CD4-positive, alpha-beta memory T cell (primary cell): ENCODE results near the gene SORD. TPM values are rescaled to one million over a fixed set of nuclear protein-coding genes. Genes with fewer than 3 reads are reported as not detected.
A peak's percentile ranks its signal among the peaks of the same experiment; 100 is the strongest.

Experiments
- CTCF ChIA-PET: fragments of 350-600 bp; sonication (Branson Sonifier 250); formaldehyde crosslinking; loops from one replicate; lab custom pipeline; 2021; ENCODE audit warnings: inconsistent platforms; ENCODE audit not compliant: partially characterized antibody; lab: Charles Lee
- POLR2A ChIA-PET: fragments of 350-600 bp; sonication (Branson Sonifier 250); formaldehyde crosslinking; loops from one replicate; lab custom pipeline; 2021; ENCODE audit not compliant: partially characterized antibody; lab: Charles Lee
- DNase-seq, 5 donors: peaks; one replicate each; pipeline versions ENCODE4 v3.0.0 to v3.0.0-alpha.2; 2020 to 2022; ENCODE audit warnings: mixed read lengths in 1 of 5
- H3K27ac ChIP-seq: one replicate; pipeline ENCODE4 v1.7.0; 2013; ENCODE audit warnings: low read depth, low read length
- H3K27me3 ChIP-seq: 2 replicates; pipeline ENCODE4 v1.7.0; 2013; ENCODE audit warnings: mild to moderate bottlenecking, low read length, moderate library complexity; ENCODE audit not compliant: insufficient read depth
- H3K36me3 ChIP-seq: 2 replicates; pipeline ENCODE4 v1.7.0; 2013; ENCODE audit warnings: mild to moderate bottlenecking, low read length, moderate library complexity; ENCODE audit not compliant: insufficient read depth
- H3K4me1 ChIP-seq: 2 replicates; pipeline ENCODE4 v1.7.0; 2013; ENCODE audit warnings: mild to moderate bottlenecking, low read length, moderate library complexity; ENCODE audit not compliant: insufficient read depth
- H3K4me3 ChIP-seq, 2 donors: one replicate each; pipeline ENCODE4 v1.7.0; 2013; ENCODE audit warnings: low read length in 2 of 2, mild to moderate bottlenecking in 1 of 2
- H3K9me3 ChIP-seq, 2 donors: one replicate each; pipeline ENCODE4 v1.7.0; 2013; ENCODE audit warnings: low read length in 2 of 2, control low read depth in 1 of 2; ENCODE audit not compliant: control insufficient read depth in 1 of 2
- H3K27ac Mint-ChIP-seq, 7 donors: one replicate each; pipeline ENCODE4 v1.8.0; 2020 to 2021; ENCODE audit warnings: mixed read lengths in 7 of 7, mild to moderate bottlenecking in 6 of 7, inconsistent platforms in 3 of 7, moderate library complexity in 3 of 7
- H3K27me3 Mint-ChIP-seq, 2 donors: one replicate each; pipeline ENCODE4 v1.8.0; 2020 to 2021; ENCODE audit warnings: mixed read lengths in 2 of 2
- H3K36me3 Mint-ChIP-seq, 2 donors: one replicate each; pipeline ENCODE4 v1.8.0; 2020 to 2021; ENCODE audit warnings: mixed read lengths in 2 of 2, inconsistent platforms in 1 of 2, mild to moderate bottlenecking in 1 of 2
- H3K4me1 Mint-ChIP-seq, 4 donors: one replicate each; pipeline ENCODE4 v1.8.0; 2020 to 2021; ENCODE audit warnings: mixed read lengths in 4 of 4, mild to moderate bottlenecking in 1 of 4
- H3K4me3 Mint-ChIP-seq, 8 donors: one replicate each; pipeline ENCODE4 v1.8.0; 2020 to 2021; ENCODE audit warnings: mixed read lengths in 8 of 8, mild to moderate bottlenecking in 7 of 8, moderate library complexity in 6 of 8, inconsistent platforms in 3 of 8
- H3K9me3 Mint-ChIP-seq, 8 donors: one replicate each; pipeline ENCODE4 v1.8.0; 2020 to 2021; ENCODE audit warnings: mixed read lengths in 8 of 8, mild to moderate bottlenecking in 5 of 8, inconsistent platforms in 3 of 8, moderate library complexity in 1 of 8
- intact Hi-C: fragments of 100-400 bp; cut with micrococcal nuclease; formaldehyde crosslinking; loops from one replicate; pipeline ENCODE4 v1.15.1; 2023
- polyA plus RNA-seq, 2 donors: library from polyadenylated mRNA; unstranded; fragments of 300-500 nt; fragmentation: Illumina TruSeq; gene quantifications; one replicate each; pipeline ENCODE4 v1.2.3, GENCODE V29; 2021
- total RNA-seq, 2 experiments: library from RNA; stranded (reverse); gene quantifications; one replicate each; pipeline ENCODE4 v1.2.3, GENCODE V29; 2021

Gene SORD
- total and polyA plus RNA-seq, 4 experiments from 2014 or later = 4.2 to 7.0 (median 5.5) TPM

- intact Hi-C loops = loop anchor here (1.0 to 5.0 kb wide), 4 partner anchors 40 to 486 kb away; no protein-coding TSS in a partner anchor
- Histone ChIP-seq H3K4me3 (no peak overlapping the region), H3K27me3 (peaks cover 25% of the 10 kb centered on the region), H3K4me1 (no peaks in the 10 kb centered on the region), H3K9me3 (no peaks in the 10 kb centered on the region), H3K27ac (no peak overlapping the region), H3K36me3 (no peaks in the 10 kb centered on the region)
- POLR2A ChIA-PET = interaction anchor here (0.7 to 1.2 kb wide), 4 partner anchors 9 to 276 kb away, joined by 3 read pairs; a partner anchor contains a TSS
- H3K27me3 Mint-ChIP-seq = peaks cover 34 to 51% of the 10 kb centered on the region in 2 donors
- H3K36me3 Mint-ChIP-seq = no peaks in the 10 kb centered on the region
- peaks cover 0 to 4% (median 0%) of the 10 kb centered on the region in 8 donors for H3K9me3 Mint-ChIP-seq
- H3K27ac Mint-ChIP-seq = no peak overlapping the region
- H3K4me1 Mint-ChIP-seq = peaks cover 0 to 8% (median 4%) of the 10 kb centered on the region in 4 donors
- DNase-seq = peak in 4 of 5 donors; percentile 45 to 52 (median 48)
- H3K4me3 Mint-ChIP-seq = no peak overlapping the region
- CTCF ChIA-PET = interaction anchor here (0.6 to 2.1 kb wide), 27 partner anchors 9 to 910 kb away, joined by 3 to 21 read pairs (median 4); partner anchors contain the start of gene SHF
Measured at GRCh38 chr15:45126535-45127158, 103.7 kb downstream of the SORD start.

Other genes with a start within 250 kb of the SORD start
- not detected for gene TERB2, start 66.5 kb upstream of the SORD start, total RNA-seq
- gene TERB2, start 66.5 kb upstream of the SORD start, polyA plus RNA-seq = not detected
- gene DUOX2, start 91.0 kb downstream of the SORD start, total RNA-seq = under 1 TPM; 0.06 TPM
- gene DUOX2, start 91.0 kb downstream of the SORD start, polyA plus RNA-seq = under 1 TPM in 1 of 2 donors, not detected in 1; 0.02 TPM
- gene DUOXA2, start 91.1 kb downstream of the SORD start, total RNA-seq = not detected
- not detected for gene DUOXA2, start 91.1 kb downstream of the SORD start, polyA plus RNA-seq
- under 1 TPM; 0.23 to 0.97 TPM for gene DUOXA1, start 106.7 kb downstream of the SORD start, total RNA-seq
- gene DUOXA1, start 106.7 kb downstream of the SORD start, polyA plus RNA-seq = not detected
- under 1 TPM; 0.06 to 0.19 TPM for gene DUOX1, start 106.8 kb downstream of the SORD start, total RNA-seq
- 1 to 10 TPM in 1 of 2 donors, under 1 TPM in 1; 0.19 to 2.9 TPM for gene DUOX1, start 106.8 kb downstream of the SORD start, polyA plus RNA-seq
- 1 to 10 TPM; 5.3 to 6.7 TPM for gene SHF, start 164.8 kb downstream of the SORD start, total RNA-seq
- gene SHF, start 164.8 kb downstream of the SORD start, polyA plus RNA-seq = 1 to 10 TPM in 1 of 2 donors, under 1 TPM in 1; 0.66 to 1.7 TPM
- gene SLC28A2, start 229.0 kb downstream of the SORD start, total RNA-seq = not detected
- gene SLC28A2, start 229.0 kb downstream of the SORD start, polyA plus RNA-seq = not detected